ENCODE measurements around the gene BRI3.

BRI3 gene

GRCh38 chr7:98254516-98254915 is 27.0 kb upstream of the BRI3 start:
- no peak for DNase-seq

DNA sequence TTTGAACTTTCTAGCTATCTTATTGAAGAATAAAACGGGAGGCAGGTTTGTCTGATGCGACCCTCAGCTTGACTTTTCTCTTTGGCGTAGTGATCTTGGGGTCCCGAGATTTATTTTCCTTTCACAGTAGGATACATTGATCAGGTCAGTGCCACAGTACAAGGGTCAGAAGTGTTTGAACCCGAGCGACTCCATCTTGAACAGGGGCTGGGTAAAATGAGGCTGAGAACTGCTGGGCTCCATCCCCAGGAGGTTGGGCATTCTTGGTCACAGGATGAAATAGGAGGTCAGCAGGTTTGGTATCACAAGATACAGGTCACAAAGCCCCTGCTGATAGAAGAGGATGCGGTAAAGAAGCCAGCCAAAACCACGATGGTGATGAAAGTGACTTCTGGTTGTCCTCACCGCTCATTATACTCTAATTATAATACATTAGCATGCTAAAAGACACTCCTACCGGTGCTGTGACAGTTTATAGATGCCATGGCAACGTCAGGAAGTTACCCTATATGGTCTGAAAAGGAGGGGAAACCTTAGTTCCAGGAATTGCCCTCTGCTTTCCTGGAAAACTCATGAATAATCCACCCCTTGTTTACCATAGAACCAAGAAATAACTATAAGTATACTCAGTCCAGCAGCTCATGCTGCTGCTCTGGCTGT is 26.4 kb upstream of the BRI3 start:
- no peak for DNase-seq

GRCh38 chr7:98256431-98256830 is 25.1 kb upstream of the BRI3 start:
- DNase-seq = no peak

GRCh38 chr7:98257701-98258100 is 23.8 kb upstream of the BRI3 start:
- no peak for DNase-seq

- no peak for DNase-seq
Observed at GRCh38 chr7:98265841-98266271, 15.6 kb upstream of the BRI3 start.

DNA sequence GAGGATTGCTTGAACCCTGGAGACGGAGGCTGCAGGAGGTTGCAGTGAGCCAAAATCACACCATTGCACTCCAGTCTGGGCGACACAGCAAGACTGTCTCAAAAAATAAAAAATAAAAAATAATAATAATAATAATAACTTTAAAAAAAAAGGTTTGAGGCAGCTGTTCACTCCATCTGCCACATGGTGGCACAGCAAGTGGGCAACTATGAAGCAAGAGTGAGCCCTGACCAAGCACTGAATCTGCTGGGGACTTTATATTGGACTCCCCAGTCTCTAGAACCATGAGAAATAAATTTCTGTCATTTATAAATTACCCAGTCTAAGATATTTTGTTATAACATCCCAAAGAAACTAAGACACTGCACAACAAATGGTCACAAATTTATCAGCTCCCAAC is 14.6 kb upstream of the BRI3 start:
- no peak for DNase-seq

- DNase-seq = no peak
Observed at GRCh38 chr7:98267303-98267702, 14.2 kb upstream of the BRI3 start.

GRCh38 chr7:98276241-98276761 is 5.2 kb upstream of the BRI3 start:
- DNase-seq = no peak

GRCh38 chr7:98278408-98278807 is 3.1 kb upstream of the BRI3 start:
- DNase-seq = no peak

DNA sequence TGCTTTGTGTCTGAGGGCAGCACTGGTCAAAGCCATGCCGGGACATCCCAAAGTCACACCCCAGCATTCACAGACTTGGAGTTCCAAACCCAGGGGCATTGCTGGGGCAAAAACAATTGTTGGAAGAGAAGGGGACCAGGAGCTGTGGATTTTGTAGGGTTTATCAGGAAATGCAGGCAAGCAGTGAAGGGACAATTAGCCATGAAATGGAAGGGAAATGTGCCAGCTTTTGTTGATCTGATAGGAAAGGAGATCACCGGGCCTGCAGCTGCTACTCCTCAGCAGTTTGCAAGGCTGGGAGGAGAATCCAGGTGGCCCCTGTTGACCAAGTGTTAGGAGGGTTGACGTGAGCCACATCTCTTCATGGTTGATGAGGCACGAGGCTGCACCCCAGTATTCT is 2.5 kb upstream of the BRI3 start:
- DNase-seq = no peak

DNA sequence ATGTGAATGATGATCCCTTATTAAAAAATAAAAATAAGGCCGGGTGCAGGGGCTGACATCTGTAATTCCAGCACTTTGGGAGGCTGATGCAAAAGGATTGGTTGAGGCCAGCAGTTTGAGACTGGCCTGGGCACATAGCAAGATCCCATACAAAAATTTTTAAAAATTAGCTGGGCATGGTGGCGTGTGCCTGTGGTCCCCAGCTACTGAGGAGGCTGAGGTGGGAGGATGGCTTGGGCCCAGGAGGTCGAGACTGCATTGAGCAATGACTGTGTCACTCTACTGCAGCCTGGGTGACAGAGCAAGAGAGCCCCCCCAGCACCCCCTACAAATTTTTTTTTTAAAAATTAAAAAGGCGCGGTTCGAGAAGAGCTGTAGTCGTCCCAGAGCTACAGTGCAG is 1.2 kb upstream of the BRI3 start:
- DNase-seq = no peak

DNA sequence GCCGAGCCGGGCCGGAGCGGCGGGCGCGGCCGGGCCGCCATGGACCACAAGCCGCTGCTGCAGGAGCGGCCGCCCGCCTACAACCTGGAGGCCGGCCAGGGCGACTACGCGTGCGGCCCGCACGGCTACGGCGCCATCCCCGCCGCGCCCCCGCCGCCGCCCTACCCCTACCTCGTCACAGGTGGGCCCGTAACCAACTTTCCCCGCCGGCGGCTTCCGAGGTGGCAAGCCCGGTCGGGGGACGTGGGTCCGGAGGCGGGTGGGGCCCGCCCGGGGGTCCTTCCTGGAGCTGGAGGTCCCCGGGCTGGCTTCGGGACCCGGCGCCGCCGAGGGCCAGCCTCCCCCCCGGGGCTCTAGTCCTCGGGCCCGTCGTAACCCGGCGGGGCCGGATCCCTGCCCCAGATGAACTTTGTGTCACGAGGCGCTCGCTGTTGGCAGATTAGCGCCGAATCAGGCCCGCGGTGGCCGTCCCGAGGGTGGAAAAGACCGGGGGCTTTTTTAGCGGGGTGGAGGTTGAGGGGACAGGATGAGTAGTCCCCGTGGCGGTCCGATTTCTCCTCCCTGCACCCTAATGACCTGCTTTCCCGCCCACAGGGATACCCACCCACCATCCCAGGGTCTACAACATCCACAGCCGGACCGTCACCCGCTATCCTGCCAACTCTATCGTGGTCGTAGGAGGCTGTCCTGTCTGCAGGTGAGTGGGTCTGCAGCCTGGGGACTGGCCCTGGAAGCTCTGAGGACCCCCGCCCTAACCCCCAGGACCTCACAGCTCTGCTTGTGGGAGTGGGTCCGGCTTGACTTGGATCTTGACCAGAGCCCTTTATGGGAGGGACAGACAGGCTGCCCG is 496 bp downstream of the BRI3 start:
- DNase-seq = peak; percentile 48

- DNase-seq = no peak
Observed at GRCh38 chr7:98282703-98283102, 1.2 kb downstream of the BRI3 start.

- no peak for DNase-seq
Observed at GRCh38 chr7:98283127-98283886, 1.8 kb downstream of the BRI3 start.

DNA sequence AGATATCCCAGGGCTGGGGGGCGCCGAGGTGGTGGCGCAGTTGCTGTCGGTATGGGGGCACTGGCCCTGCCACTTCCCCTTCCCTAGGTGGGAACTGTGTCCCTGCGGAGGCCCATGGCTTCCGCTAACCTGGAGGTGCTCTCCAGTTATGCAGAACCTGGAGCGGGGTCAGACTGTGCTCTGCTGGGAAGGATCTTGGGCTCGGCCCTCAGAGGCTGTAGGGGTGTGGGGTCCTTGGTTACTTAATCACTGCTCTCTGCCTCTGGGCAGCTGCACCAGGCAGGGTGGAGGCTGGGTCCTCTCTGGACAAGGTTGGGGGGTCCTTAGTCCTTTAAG is 2.4 kb downstream of the BRI3 start:
- no peak for DNase-seq

DNA sequence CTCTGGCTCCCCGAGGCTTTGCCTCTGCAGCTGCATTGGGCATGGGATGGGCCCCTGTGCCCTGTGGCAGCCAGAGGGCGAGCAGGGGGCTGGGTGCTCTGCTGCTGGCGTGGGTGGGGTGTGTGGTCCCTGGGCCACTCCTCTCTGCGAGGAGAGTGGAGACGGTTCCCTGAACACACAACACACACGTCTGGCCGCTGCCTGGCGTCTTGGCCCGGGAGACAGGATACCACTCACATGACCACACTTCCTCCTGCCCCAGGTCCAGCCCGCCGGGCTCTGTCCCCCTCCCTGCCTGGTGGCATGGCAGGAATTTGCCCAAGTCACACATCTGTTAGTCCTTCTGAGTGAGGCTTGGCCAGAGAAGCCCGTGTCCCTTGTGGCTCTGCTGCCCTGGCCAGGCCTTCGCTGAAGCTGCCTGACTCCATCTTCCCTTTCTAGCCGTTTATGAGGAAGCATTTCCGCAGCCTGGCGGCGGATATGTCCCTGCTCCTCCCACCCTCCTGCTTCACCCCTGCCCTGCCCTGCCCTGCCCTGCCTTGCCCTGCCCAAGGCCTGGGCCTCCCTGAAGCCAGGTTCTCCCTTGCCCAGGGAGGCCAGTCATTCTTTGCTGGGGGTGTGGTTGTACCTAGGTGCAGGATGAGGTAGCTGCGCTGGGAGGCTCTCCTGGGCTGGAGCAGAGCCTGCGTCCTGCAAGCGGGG is 3.0 kb downstream of the BRI3 start:
- DNase-seq = no peak

DNA sequence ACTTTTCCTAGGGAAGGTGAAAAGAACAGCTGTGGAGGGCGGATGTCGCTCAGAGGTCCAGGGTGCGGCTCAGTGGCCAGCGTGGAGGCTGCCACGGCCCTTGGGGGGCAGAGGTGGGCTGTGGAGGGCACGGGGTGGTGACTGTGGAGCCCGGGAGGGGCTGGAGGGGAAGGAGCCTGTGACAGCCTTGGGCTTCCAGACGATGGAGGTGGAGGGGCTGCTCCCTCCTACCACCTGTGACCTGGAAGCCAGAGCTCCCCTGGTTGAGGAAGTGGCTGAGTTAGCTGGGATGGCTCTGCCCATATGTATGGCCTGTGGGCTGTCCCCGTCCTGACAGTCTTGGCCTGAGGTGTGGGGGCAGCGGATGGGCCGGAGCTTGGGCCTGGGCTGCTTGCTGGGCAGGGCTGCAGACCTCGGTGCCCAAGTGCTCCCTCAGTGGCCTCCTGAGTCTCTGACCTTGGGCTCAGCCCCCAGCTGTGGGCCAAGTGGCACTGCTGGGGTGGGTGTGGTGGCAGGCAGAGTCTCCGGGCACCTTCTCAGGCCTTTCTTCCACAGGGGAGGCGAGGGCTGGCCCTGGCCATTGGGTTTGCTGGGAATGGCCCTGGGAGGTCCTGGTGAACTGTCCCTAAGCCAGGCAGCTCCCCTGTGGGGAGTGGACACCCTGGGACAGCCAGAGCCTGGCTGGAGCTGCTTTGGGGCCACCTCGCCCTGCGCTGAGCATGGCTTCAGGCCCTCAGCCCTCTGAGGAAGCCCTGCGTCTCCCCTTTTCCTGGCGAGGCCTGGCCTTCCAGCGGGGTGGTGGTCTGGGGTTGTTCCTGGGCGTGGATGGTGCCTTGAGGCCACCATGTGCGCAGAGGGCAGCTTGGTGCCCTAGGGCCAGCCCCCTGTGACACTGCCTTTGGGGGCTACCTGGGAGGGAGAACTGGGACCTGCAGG is 3.9 kb downstream of the BRI3 start:
- DNase-seq = no peak

- no peak for DNase-seq
Observed at GRCh38 chr7:98286093-98286539, 4.6 kb downstream of the BRI3 start.

GRCh38 chr7:98286701-98287485 is 5.4 kb downstream of the BRI3 start:
- no peak for DNase-seq

GRCh38 chr7:98287486-98287959 is 6.0 kb downstream of the BRI3 start:
- DNase-seq = no peak
